GM23338 (cell line): ENCODE measurements around the gene HSPA1A.

Experiments used
- CREB1 ChIP-seq: fragments of 250-450 bp; sonication (Bioruptor Pico); IDR thresholded peaks from 2 replicates; pipeline ENCODE4 v1.5.0; 2020; ENCODE audit warnings: low read depth, mild to moderate bottlenecking, moderate library complexity
- EZH2 ChIP-seq: fragments of 200-600 bp; sonication (generic); IDR thresholded peaks from one replicate; pipeline ENCODE4 v1.8.0; 2017; ENCODE audit warnings: antibody characterized with exemption, mild to moderate bottlenecking, low read depth; ENCODE audit not compliant: unreplicated experiment
- EZH2phosphoT487 ChIP-seq: fragments of 200-600 bp; sonication (generic); IDR thresholded peaks from one replicate; pipeline ENCODE4 v1.8.1; 2018; ENCODE audit warnings: antibody characterized with exemption; ENCODE audit not compliant: unreplicated experiment
- JUNB ChIP-seq: IDR thresholded peaks from one replicate; pipeline ENCODE4 v1.6.1; 2016; ENCODE audit warnings: antibody characterized with exemption; ENCODE audit not compliant: unreplicated experiment
- NANOG ChIP-seq: IDR thresholded peaks from 2 replicates; pipeline ENCODE4 v1.6.1; 2016; ENCODE audit warnings: antibody characterized with exemption, borderline replicate concordance
- POLR2AphosphoS5 ChIP-seq: IDR thresholded peaks from 2 replicates; pipeline ENCODE4 v1.6.1; 2016; ENCODE audit warnings: antibody characterized with exemption, low read depth
- STAT1 ChIP-seq: IDR thresholded peaks from one replicate; pipeline ENCODE4 v1.6.1; 2016; ENCODE audit warnings: antibody characterized with exemption; ENCODE audit not compliant: unreplicated experiment
- ZNF114 ChIP-seq: fragments of 250-450 bp; sonication (Bioruptor Pico); IDR thresholded peaks from 2 replicates; pipeline ENCODE4 v1.5.0; 2020; ENCODE audit warnings: mild to moderate bottlenecking, moderate library complexity
- ZNF331 ChIP-seq: fragments of 250-450 bp; sonication (Bioruptor Pico); IDR thresholded peaks from 2 replicates; pipeline ENCODE4 v1.5.0; 2020; ENCODE audit warnings: low read depth, mild to moderate bottlenecking, moderate library complexity
- TF ChIP-seq, protein P1 (sequence below), 2 experiments: fragments of 200-600 bp in 1 of 2; sonication (generic) in 1 of 2; conservative IDR thresholded peaks; 2 replicates each; pipeline versions ENCODE4 v1.5.1 to v1.6.1; 2016 to 2017; ENCODE audit warnings: antibody characterized with exemption in 2 of 2, low read depth in 2 of 2, mild to moderate bottlenecking in 2 of 2, moderate library complexity in 1 of 2
- TF ChIP-seq, protein P2 (sequence below): IDR thresholded peaks from one replicate; pipeline ENCODE4 v1.6.1; 2018; ENCODE audit warnings: antibody characterized with exemption; ENCODE audit not compliant: unreplicated experiment
- TF ChIP-seq, protein P3 (sequence below): IDR thresholded peaks from 2 replicates; pipeline ENCODE4 v1.6.1; 2016; ENCODE audit warnings: antibody characterized with exemption

DNA sequence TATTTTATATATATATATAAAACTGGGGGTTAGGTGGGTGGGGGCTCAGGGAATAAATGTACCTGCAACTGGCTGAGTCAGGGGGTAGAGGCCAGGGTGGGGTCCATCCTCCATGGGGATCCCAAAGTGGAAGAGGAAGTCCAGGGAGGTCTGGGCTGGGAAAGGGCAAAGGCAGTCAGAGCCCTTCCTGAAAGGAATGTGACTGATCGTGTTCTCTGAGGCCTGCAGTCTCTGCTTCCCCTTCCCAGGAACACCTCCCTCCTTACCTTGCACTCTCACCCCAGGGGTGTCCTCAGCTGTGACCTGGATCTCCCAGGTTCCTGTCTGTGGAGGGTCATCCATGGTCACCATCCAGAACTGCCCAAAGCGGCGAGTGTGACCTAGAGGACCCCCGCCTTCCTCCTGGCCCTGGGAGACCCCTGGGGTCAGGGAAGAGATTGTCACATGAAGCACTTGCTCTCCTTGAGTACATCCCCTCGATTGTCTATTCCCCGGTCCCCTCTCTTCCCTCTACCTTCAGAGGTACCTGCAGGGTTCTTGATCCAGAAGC is 48.2 kb upstream of the HSPA1A start:
- TF ChIP-seq, protein P1, sequence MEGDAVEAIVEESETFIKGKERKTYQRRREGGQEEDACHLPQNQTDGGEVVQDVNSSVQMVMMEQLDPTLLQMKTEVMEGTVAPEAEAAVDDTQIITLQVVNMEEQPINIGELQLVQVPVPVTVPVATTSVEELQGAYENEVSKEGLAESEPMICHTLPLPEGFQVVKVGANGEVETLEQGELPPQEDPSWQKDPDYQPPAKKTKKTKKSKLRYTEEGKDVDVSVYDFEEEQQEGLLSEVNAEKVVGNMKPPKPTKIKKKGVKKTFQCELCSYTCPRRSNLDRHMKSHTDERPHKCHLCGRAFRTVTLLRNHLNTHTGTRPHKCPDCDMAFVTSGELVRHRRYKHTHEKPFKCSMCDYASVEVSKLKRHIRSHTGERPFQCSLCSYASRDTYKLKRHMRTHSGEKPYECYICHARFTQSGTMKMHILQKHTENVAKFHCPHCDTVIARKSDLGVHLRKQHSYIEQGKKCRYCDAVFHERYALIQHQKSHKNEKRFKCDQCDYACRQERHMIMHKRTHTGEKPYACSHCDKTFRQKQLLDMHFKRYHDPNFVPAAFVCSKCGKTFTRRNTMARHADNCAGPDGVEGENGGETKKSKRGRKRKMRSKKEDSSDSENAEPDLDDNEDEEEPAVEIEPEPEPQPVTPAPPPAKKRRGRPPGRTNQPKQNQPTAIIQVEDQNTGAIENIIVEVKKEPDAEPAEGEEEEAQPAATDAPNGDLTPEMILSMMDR (conservative IDR thresholded peaks at IDR 0.05; ENCODE audit: low read depth in 2 of 2) = no peak
- TF ChIP-seq POLR2AphosphoS5 (no peak), EZH2 (no peak), NANOG (no peak), EZH2phosphoT487 (no peak), ZNF114 (CRISPR knock-in tag) (no peak), STAT1 (no peak), JUNB (no peak), CREB1 (no peak), ZNF331 (no peak)
- TF ChIP-seq, protein P2, sequence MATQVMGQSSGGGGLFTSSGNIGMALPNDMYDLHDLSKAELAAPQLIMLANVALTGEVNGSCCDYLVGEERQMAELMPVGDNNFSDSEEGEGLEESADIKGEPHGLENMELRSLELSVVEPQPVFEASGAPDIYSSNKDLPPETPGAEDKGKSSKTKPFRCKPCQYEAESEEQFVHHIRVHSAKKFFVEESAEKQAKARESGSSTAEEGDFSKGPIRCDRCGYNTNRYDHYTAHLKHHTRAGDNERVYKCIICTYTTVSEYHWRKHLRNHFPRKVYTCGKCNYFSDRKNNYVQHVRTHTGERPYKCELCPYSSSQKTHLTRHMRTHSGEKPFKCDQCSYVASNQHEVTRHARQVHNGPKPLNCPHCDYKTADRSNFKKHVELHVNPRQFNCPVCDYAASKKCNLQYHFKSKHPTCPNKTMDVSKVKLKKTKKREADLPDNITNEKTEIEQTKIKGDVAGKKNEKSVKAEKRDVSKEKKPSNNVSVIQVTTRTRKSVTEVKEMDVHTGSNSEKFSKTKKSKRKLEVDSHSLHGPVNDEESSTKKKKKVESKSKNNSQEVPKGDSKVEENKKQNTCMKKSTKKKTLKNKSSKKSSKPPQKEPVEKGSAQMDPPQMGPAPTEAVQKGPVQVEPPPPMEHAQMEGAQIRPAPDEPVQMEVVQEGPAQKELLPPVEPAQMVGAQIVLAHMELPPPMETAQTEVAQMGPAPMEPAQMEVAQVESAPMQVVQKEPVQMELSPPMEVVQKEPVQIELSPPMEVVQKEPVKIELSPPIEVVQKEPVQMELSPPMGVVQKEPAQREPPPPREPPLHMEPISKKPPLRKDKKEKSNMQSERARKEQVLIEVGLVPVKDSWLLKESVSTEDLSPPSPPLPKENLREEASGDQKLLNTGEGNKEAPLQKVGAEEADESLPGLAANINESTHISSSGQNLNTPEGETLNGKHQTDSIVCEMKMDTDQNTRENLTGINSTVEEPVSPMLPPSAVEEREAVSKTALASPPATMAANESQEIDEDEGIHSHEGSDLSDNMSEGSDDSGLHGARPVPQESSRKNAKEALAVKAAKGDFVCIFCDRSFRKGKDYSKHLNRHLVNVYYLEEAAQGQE = no peak
- TF ChIP-seq, protein P3, sequence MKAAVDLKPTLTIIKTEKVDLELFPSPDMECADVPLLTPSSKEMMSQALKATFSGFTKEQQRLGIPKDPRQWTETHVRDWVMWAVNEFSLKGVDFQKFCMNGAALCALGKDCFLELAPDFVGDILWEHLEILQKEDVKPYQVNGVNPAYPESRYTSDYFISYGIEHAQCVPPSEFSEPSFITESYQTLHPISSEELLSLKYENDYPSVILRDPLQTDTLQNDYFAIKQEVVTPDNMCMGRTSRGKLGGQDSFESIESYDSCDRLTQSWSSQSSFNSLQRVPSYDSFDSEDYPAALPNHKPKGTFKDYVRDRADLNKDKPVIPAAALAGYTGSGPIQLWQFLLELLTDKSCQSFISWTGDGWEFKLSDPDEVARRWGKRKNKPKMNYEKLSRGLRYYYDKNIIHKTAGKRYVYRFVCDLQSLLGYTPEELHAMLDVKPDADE = no peak
